HepG2 (cell line): ENCODE results near the gene ACOT6. TPM values are rescaled to one million over a fixed set of nuclear protein-coding genes. Genes with fewer than 3 reads are reported as not detected.

Experiments used
- ATF2 ChIP-seq: sonication (generic); formaldehyde crosslinking; IDR thresholded peaks from 2 replicates; pipeline ENCODE4 v1.4.0; 2020; ENCODE audit warnings: missing genetic modification reagents
- CHD4 ChIP-seq: fragments of 200-600 bp; sonication (generic); IDR thresholded peaks from 2 replicates; pipeline ENCODE4 v1.7.0; 2017; ENCODE audit warnings: mild to moderate bottlenecking, low read length, borderline replicate concordance
- ELF3 ChIP-seq: IDR thresholded peaks from 2 replicates; pipeline ENCODE4 v1.6.1; 2016; ENCODE audit warnings: missing genetic modification reagents, missing compliant biosample characterization
- FOXK1 ChIP-seq: sonication (generic); formaldehyde crosslinking; IDR thresholded peaks from 2 replicates; pipeline ENCODE4 v1.4.0; 2020; ENCODE audit warnings: low read depth, missing genetic modification reagents, borderline replicate concordance
- HMG20A ChIP-seq: IDR thresholded peaks from 2 replicates; pipeline ENCODE4 v1.6.1; 2016; ENCODE audit warnings: borderline replicate concordance
- HNRNPK ChIP-seq: fragments of 200-400 bp; formaldehyde crosslinking; IDR thresholded peaks from 2 replicates; pipeline ENCODE4 v1.6.1; 2018; ENCODE audit warnings: low read length, low read depth, moderate library complexity, mild to moderate bottlenecking; ENCODE audit not compliant: poor library complexity, severe bottlenecking
- IKZF5 ChIP-seq: IDR thresholded peaks from 2 replicates; pipeline ENCODE4 v1.6.1; 2018; ENCODE audit warnings: missing genetic modification reagents, mild to moderate bottlenecking, missing compliant biosample characterization
- JUND ChIP-seq: sonication (generic); formaldehyde crosslinking; IDR thresholded peaks from 2 replicates; pipeline ENCODE4 v1.8.0; 2022; ENCODE audit warnings: mild to moderate bottlenecking, missing genetic modification reagents
- MED1 ChIP-seq: sonication (generic); formaldehyde crosslinking; IDR thresholded peaks from 2 replicates; pipeline ENCODE4 v1.4.0; 2020; ENCODE audit warnings: missing genetic modification reagents
- PPARG ChIP-seq: conservative IDR thresholded peaks from 2 replicates; pipeline ENCODE4 v1.6.1; 2016; ENCODE audit warnings: missing biosample characterization, missing genetic modification reagents
- SOX6 ChIP-seq, 2 experiments: fragments of 450-650 bp in 1 of 2; sonication (generic) in 1 of 2; formaldehyde crosslinking in 1 of 2; IDR thresholded peaks; 2 replicates each; pipeline versions ENCODE4 v1.4.0 to v1.6.1; 2017 to 2020; ENCODE audit warnings: antibody characterized with exemption in 1 of 2, mild to moderate bottlenecking in 1 of 2, missing genetic modification reagents in 1 of 2
- SP5 ChIP-seq: IDR thresholded peaks from 2 replicates; pipeline ENCODE4 v1.6.1; 2016; ENCODE audit warnings: low read depth, borderline replicate concordance
- TBX2 ChIP-seq: sonication (generic); formaldehyde crosslinking; IDR thresholded peaks from 2 replicates; pipeline ENCODE4 v1.5.0; 2020; ENCODE audit warnings: missing genetic modification reagents, mild to moderate bottlenecking, borderline replicate concordance
- ZBTB42 ChIP-seq: sonication (generic); formaldehyde crosslinking; IDR thresholded peaks from 2 replicates; pipeline ENCODE4 v1.5.0; 2020; ENCODE audit warnings: mild to moderate bottlenecking, missing genetic modification reagents
- ZNF136 ChIP-seq: sonication (generic); formaldehyde crosslinking; IDR thresholded peaks from 2 replicates; pipeline ENCODE4 v1.8.1; 2022; ENCODE audit warnings: low read depth, mild to moderate bottlenecking, moderate library complexity, missing genetic modification reagents
- ZNF235 ChIP-seq: sonication (generic); formaldehyde crosslinking; IDR thresholded peaks from 2 replicates; pipeline ENCODE4 v1.8.1; 2023; ENCODE audit warnings: mild to moderate bottlenecking, missing genetic modification reagents, borderline replicate concordance
- ZNF614 ChIP-seq: IDR thresholded peaks from 2 replicates; pipeline ENCODE4 v1.6.1; 2018; ENCODE audit warnings: missing biosample characterization, missing genetic modification reagents, inconsistent platforms, borderline replicate concordance
- polyA plus RNA-seq, 8 experiments: library from polyadenylated mRNA; depleted of rRNA in 3 of 8; stranded (reverse) in 7 of 8; unstranded in 1 of 8; fragments of >200 nt; fragmentation: Illumina TruSeq in 4 of 8; extraction: Trizol in 4 of 8; gene quantifications; 2 replicates each; pipeline versions ENCODE4 v1.2.1 to v1.2.3, GENCODE V29; 2011 to 2016; ENCODE audit warnings: low read depth in 4 of 8, missing spikeins in 1 of 8, mixed read lengths in 1 of 8; ENCODE audit not compliant: insufficient read depth in 1 of 8
- total RNA-seq, 5 experiments: library from RNA; depleted of rRNA; stranded (reverse); fragments of >200 nt; fragmentation: Illumina TruSeq; extraction: Trizol; gene quantifications; 2 replicates each; pipeline ENCODE4 v1.2.3, GENCODE V29; 2016; ENCODE audit warnings: low read depth in 1 of 5
- TF ChIP-seq, protein P1 (sequence below): sonication (generic); formaldehyde crosslinking; IDR thresholded peaks from 2 replicates; pipeline ENCODE4 v1.4.0; 2020; ENCODE audit warnings: mild to moderate bottlenecking, missing genetic modification reagents, borderline replicate concordance
- TF ChIP-seq, protein P2 (sequence below): IDR thresholded peaks from 2 replicates; pipeline ENCODE4 v1.6.1; 2016; ENCODE audit warnings: low read depth, borderline replicate concordance
- TF ChIP-seq, protein P3 (sequence below): IDR thresholded peaks from 2 replicates; pipeline ENCODE4 v1.6.1; 2016
- TF ChIP-seq, protein P4 (sequence below): sonication (generic); formaldehyde crosslinking; IDR thresholded peaks from 2 replicates; pipeline ENCODE4 v1.4.0; 2020; ENCODE audit warnings: mild to moderate bottlenecking, low read depth, missing genetic modification reagents

ACOT6 gene
- total and polyA plus RNA-seq, 2 of the 13 experiments (the other 11 are each of a cell fraction or from before 2014, with no cell fraction given), result 0.15 to 0.27 TPM

DNA sequence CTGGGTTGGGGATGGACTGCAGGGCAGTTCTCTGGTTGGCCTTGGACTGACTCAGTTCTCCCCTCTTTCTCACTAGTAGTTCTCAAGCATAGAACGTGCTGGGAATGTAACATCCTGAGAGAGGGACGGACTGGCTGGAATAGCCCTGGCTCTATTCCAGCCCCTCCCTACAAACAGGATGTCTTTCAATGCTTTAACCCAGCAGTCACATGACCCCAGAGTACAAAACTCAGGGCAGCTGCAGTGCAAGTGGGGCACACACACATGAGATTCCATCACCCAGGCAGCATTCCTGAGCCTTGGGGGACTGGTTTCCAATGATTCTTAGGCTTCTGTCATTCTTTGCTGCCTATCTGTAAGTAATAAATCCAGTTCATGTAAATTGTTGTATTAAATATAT is 1.6 kb upstream of the ACOT6 start (continued):
- TF ChIP-seq, protein P1, sequence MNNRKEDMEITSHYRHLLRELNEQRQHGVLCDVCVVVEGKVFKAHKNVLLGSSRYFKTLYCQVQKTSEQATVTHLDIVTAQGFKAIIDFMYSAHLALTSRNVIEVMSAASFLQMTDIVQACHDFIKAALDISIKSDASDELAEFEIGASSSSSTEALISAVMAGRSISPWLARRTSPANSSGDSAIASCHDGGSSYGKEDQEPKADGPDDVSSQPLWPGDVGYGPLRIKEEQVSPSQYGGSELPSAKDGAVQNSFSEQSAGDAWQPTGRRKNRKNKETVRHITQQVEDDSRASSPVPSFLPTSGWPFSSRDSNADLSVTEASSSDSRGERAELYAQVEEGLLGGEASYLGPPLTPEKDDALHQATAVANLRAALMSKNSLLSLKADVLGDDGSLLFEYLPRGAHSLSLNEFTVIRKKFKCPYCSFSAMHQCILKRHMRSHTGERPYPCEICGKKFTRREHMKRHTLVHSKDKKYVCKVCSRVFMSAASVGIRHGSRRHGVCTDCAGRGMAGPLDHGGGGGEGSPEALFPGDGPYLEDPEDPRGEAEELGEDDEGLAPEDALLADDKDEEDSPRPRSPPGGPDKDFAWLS (CRISPR knock-in tag), result no peak
- 0 out of 2 replicates have a peak, but pooled peaks have one; percentile 19 for TF ChIP-seq CHD4
- no peak for TF ChIP-seq TBX2 (CRISPR knock-in tag)
- 0 out of 2 replicates have a peak, but pooled peaks have one; percentile 51 for TF ChIP-seq FOXK1
- TF ChIP-seq ELF3 (CRISPR knock-in tag), result peak; percentile 63; the same call in 1 of the 2 replicates
- TF ChIP-seq, protein P2, sequence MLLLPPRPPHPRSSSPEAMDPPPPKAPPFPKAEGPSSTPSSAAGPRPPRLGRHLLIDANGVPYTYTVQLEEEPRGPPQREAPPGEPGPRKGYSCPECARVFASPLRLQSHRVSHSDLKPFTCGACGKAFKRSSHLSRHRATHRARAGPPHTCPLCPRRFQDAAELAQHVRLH (CRISPR knock-in tag), result 0 out of 2 replicates have a peak, but pooled peaks have one; percentile 22
- no peak for TF ChIP-seq SOX6 (IDR thresholded peaks at IDR 0.05)
- TF ChIP-seq SOX6 (CRISPR knock-in tag; IDR thresholded peaks at IDR 0.05), result peak; percentile 16; the same call in 1 of the 2 replicates
- TF ChIP-seq ZBTB42 (CRISPR knock-in tag), result no peak
- TF ChIP-seq, protein P3, sequence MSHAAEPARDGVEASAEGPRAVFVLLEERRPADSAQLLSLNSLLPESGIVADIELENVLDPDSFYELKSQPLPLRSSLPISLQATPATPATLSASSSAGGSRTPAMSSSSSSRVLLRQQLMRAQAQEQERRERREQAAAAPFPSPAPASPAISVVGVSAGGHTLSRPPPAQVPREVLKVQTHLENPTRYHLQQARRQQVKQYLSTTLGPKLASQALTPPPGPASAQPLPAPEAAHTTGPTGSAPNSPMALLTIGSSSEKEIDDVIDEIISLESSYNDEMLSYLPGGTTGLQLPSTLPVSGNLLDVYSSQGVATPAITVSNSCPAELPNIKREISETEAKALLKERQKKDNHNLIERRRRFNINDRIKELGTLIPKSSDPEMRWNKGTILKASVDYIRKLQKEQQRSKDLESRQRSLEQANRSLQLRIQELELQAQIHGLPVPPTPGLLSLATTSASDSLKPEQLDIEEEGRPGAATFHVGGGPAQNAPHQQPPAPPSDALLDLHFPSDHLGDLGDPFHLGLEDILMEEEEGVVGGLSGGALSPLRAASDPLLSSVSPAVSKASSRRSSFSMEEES (CRISPR knock-in tag), result peak; percentile 89
- TF ChIP-seq ZNF136 (CRISPR knock-in tag), result no peak
- peak; percentile 62; the same call in 1 of the 2 replicates for TF ChIP-seq SP5 (CRISPR knock-in tag)
- TF ChIP-seq ATF2, result peak; percentile 58
- peak; percentile 39; the same call in 1 of the 2 replicates for TF ChIP-seq PPARG (CRISPR knock-in tag)
- TF ChIP-seq ZNF614 (CRISPR knock-in tag), result peak; percentile 77; the same call in 1 of the 2 replicates
- TF ChIP-seq IKZF5 (CRISPR knock-in tag), result peak; percentile 59; the same call in 1 of the 2 replicates
- TF ChIP-seq HMG20A (CRISPR knock-in tag), result peak; percentile 57; the same call in 1 of the 2 replicates
- no peak for TF ChIP-seq JUND (CRISPR knock-in tag)
- TF ChIP-seq MED1, result peak; percentile 50
- TF ChIP-seq, protein P4, sequence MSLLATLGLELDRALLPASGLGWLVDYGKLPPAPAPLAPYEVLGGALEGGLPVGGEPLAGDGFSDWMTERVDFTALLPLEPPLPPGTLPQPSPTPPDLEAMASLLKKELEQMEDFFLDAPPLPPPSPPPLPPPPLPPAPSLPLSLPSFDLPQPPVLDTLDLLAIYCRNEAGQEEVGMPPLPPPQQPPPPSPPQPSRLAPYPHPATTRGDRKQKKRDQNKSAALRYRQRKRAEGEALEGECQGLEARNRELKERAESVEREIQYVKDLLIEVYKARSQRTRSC (CRISPR knock-in tag), result no peak
- no peak for TF ChIP-seq HNRNPK
- no peak for TF ChIP-seq ZNF235 (CRISPR knock-in tag)
